ENCODE results near the gene RRP1B.

GRCh38 chr21:43652616-43653015, 6.7 kb upstream of the RRP1B start:
- TF ChIP-seq POLR2A (IDR thresholded peaks at IDR 0.05) (no peak), CTCF (IDR thresholded peaks at IDR 0.05) (no peak), POLR2AphosphoS5 (IDR thresholded peaks at IDR 0.05) (no peak)
